K562 (cell line): ENCODE results near the gene KCTD6. TPM values are rescaled to one million over a fixed set of nuclear protein-coding genes. Genes with fewer than 3 reads are reported as not detected.
A peak's percentile ranks its signal among the peaks of the same experiment; 100 is the strongest.

Experiments
- ATAC-seq: fragments of 200-7000 bp; cut with Tn5 transposase; 3 replicates; pipeline ENCODE4 v1.9.1; 2020; ENCODE audit warnings: moderate library complexity
- BruUV-seq: library from RNA; stranded (reverse); fragments of 400-500 nt; replicated peaks from 2 replicates; lab custom pipeline; 2021; lab: Mats Ljungman, UMichigan
- CTCF ChIA-PET: fragments of 300-600 bp; formaldehyde crosslinking; extraction: SDS; loops from one replicate; lab custom pipeline; 2021; ENCODE audit warnings: low intra/inter-chr PET ratio; lab: Yijun Ruan, JAX
- POLR2A ChIA-PET: fragments of 300-600, 350-650 bp; sonication (Branson Sonifier 250); formaldehyde crosslinking; extraction: SDS; loops from one replicate; lab custom pipeline; 2021; ENCODE audit warnings: antibody characterized with exemption, inconsistent platforms; lab: Yijun Ruan, JAX
- DNase-seq, 4 experiments: peaks; one replicate each; pipeline versions ENCODE4 v3.0.0 to v3.0.0-alpha.2; 2011 to 2018; ENCODE audit warnings: low spot score in 3 of 4, mixed read lengths in 3 of 4; ENCODE audit errors: extremely low read depth in 1 of 4
- FAIRE-seq: peaks from 2 replicates; lab custom pipeline; 2011; peaks lifted over from hg19 to GRCh38; lab: Jason Lieb, UNC
- H2AFZ ChIP-seq: 2 replicates; pipeline ENCODE4 v1.6.0; 2011; ENCODE audit warnings: low read depth, low read length, control low read depth, inconsistent platforms
- H3K27ac ChIP-seq: fragments of 200-600 bp; 3 replicates; pipeline ENCODE4 v1.8.0; 2011; ENCODE audit warnings: low read depth, mild to moderate bottlenecking, control low read depth, inconsistent platforms, low read length, moderate library complexity, mixed read lengths; ENCODE audit errors: extremely low read depth
- H3K27me3 ChIP-seq, 2 experiments: fragments of 300-600 bp in 1 of 2; 2 replicates in 1 of 2; 3 replicates in 1 of 2; pipeline versions ENCODE4 v1.6.0 to v1.8.0; 2011; ENCODE audit warnings: inconsistent platforms in 2 of 2, low read length in 2 of 2, mild to moderate bottlenecking in 1 of 2, mixed read lengths in 1 of 2, moderate library complexity in 1 of 2; ENCODE audit not compliant: control insufficient read depth in 2 of 2, insufficient read depth in 2 of 2
- H3K36me3 ChIP-seq: fragments of 300-600 bp; 3 replicates; pipeline ENCODE4 v1.8.0; 2011; ENCODE audit warnings: mild to moderate bottlenecking, low read length, inconsistent platforms; ENCODE audit not compliant: control insufficient read depth, insufficient read depth
- H3K4me1 ChIP-seq, 2 experiments: fragments of 200-600 bp in 1 of 2; replicated peaks in 1 of 2; 2 replicates in 1 of 2; 3 replicates in 1 of 2; pipeline versions ENCODE4 v1.5.1 to v1.8.0; 2011; ENCODE audit warnings: inconsistent platforms in 2 of 2, low read length in 2 of 2, mild to moderate bottlenecking in 1 of 2, mixed read lengths in 1 of 2, moderate library complexity in 1 of 2; ENCODE audit not compliant: control insufficient read depth in 2 of 2, insufficient read depth in 2 of 2
- H3K4me2 ChIP-seq: 2 replicates; pipeline ENCODE4 v1.6.1; 2011; ENCODE audit warnings: low read length, control low read depth, inconsistent platforms, mixed read lengths; ENCODE audit not compliant: insufficient read depth
- H3K4me3 ChIP-seq: fragments of 200-600 bp; sonication (generic), shearing (Covaris generic); 2 replicates; pipeline ENCODE4 v1.5.1; 2016; ENCODE audit warnings: control low read depth, inconsistent platforms
- H3K79me2 ChIP-seq: fragments of 200-600 bp; 3 replicates; pipeline ENCODE4 v1.8.0; 2011; ENCODE audit warnings: low read length, inconsistent platforms; ENCODE audit not compliant: control insufficient read depth, insufficient read depth
- H3K9ac ChIP-seq, 2 experiments: 2 replicates each; pipeline versions ENCODE4 v1.6.0 to v1.6.1; 2011; ENCODE audit warnings: low read depth in 2 of 2, low read length in 2 of 2, control low read depth in 1 of 2, inconsistent platforms in 1 of 2, mild to moderate bottlenecking in 1 of 2, mixed read lengths in 1 of 2; ENCODE audit not compliant: insufficient read depth in 1 of 2
- H3K9me1 ChIP-seq: one replicate; pipeline ENCODE4 v1.6.0; 2011; ENCODE audit warnings: inconsistent platforms, mild to moderate bottlenecking, low read length, moderate library complexity; ENCODE audit not compliant: control insufficient read depth, insufficient read depth
- H3K9me3 ChIP-seq: replicated peaks from 2 replicates; pipeline ENCODE4 v1.5.1; 2011; ENCODE audit warnings: low read depth, low read length, inconsistent platforms; ENCODE audit not compliant: control insufficient read depth, insufficient read depth
- H4K20me1 ChIP-seq: replicated peaks from 2 replicates; pipeline ENCODE4 v1.6.1; 2011; ENCODE audit warnings: low read length, inconsistent platforms, mixed read lengths; ENCODE audit not compliant: control insufficient read depth, insufficient read depth
- CAMTA2 ChIP-seq: fragments of 250-450 bp; sonication (Bioruptor Pico); conservative IDR thresholded peaks from 2 replicates; pipeline ENCODE4 v1.5.1; 2022
- CEBPB ChIP-seq: fragments of 450-650 bp; IDR thresholded peaks from 2 replicates; pipeline ENCODE4 v1.6.1; 2016; ENCODE audit warnings: missing genetic modification characterization, missing compliant biosample characterization
- CEBPG ChIP-seq, 3 experiments: fragments of 200-800 bp in 1 of 3; sonication (Bioruptor generic) in 1 of 3; sonication (generic) in 1 of 3; formaldehyde crosslinking in 1 of 3; IDR thresholded peaks in 2 of 3; conservative IDR thresholded peaks in 1 of 3; 2 replicates each; pipeline versions ENCODE4 v1.6.1 to v1.8.0; 2016 to 2022; ENCODE audit warnings: missing compliant biosample characterization in 2 of 3, missing genetic modification characterization in 2 of 3, mild to moderate bottlenecking in 1 of 3, missing genetic modification reagents in 1 of 3
- GTF2F1 ChIP-seq: IDR thresholded peaks from 2 replicates; pipeline ENCODE4 v1.6.1; 2011; ENCODE audit warnings: low read depth, low read length, improper control_type of control experiment
- WGBS: fragments of 100-300 bp; shearing (Covaris generic); methylation state at CpG from one replicate; pipeline ENCODE4 v1.1.6; 2016; ENCODE audit warnings: low coverage, mixed read lengths; ENCODE audit not compliant: insufficient coverage; ENCODE audit errors: missing lambda C conversion rate; 5-methylcytosine and 5-hydroxymethylcytosine counted together
- in situ Hi-C: fragments of 300-500 bp; cut with MboI; formaldehyde crosslinking; loops from 4 replicates; pipeline ENCODE4 v1.15.0; 2018; ENCODE audit warnings: inconsistent platforms, mixed read lengths
- intact Hi-C: fragments of 100-400 bp; cut with micrococcal nuclease; formaldehyde crosslinking; loops from 2 replicates; pipeline ENCODE4 v1.14.2; 2022
- polyA plus RNA-seq, 8 experiments: library from polyadenylated mRNA; depleted of rRNA in 4 of 8; stranded (reverse) in 5 of 8; unstranded in 3 of 8; fragments of >200 nt; fragmentation: Nextera tagmentation in 2 of 8; fragmentation: Illumina TruSeq in 1 of 8; extraction: Ambion mirVana in 2 of 8; extraction: Trizol in 1 of 8; gene quantifications; 2 replicates each; pipeline versions ENCODE4 v1.2.1 to v1.2.3, GENCODE V29; 2011 to 2014; ENCODE audit warnings: inconsistent platforms in 1 of 8, missing spikeins in 1 of 8
- total RNA-seq, 7 experiments: library from RNA; depleted of rRNA in 6 of 7; stranded (reverse); fragments of >200 nt in 6 of 7; fragmentation: Illumina TruSeq in 2 of 7; extraction: Trizol in 2 of 7; gene quantifications; 2 replicates each; pipeline versions ENCODE4 v1.2.1 to v1.2.3, GENCODE V29; 2011 to 2021; ENCODE audit warnings: low replicate concordance in 1 of 7

KCTD6 gene
- total and polyA plus RNA-seq, 9 of the 15 experiments (the other 6 are each of a cell fraction or from before 2014, with no cell fraction given) = 2.1 to 5.9 (median 4.5) TPM

- no peaks in the 10 kb centered on the region for H3K9me1 ChIP-seq
- peak; percentile 55 for FAIRE-seq
- BruUV-seq = no TSS peak
- H3K27ac ChIP-seq = no peak overlapping the region
- ChIA-PET CTCF (no interaction called here), POLR2A (interaction anchor here (1.2 kb wide), 1 partner anchor 23 kb away, joined by 3 read pairs; no protein-coding TSS in a partner anchor)
- intact Hi-C loops = no loop called here
- no peak for ATAC-seq
- WGBS = 21% methylated on average over 2 of the region's 3 CpGs
- no peaks in the 10 kb centered on the region for H3K79me2 ChIP-seq
- H3K9me3 ChIP-seq = no peaks in the 10 kb centered on the region
- H3K4me1 ChIP-seq = peaks cover 11 to 21% of the 10 kb centered on the region in 2 experiments; a peak in 4 of 5 replicates
- H3K27me3 ChIP-seq = peaks cover 0 to 4% of the 10 kb centered on the region in 2 experiments; a peak in 1 of 5 replicates
- H3K4me2 ChIP-seq = no peak overlapping the region
- no peaks in the 10 kb centered on the region for H3K36me3 ChIP-seq
- H4K20me1 ChIP-seq = no peaks in the 10 kb centered on the region
- H3K4me3 ChIP-seq = no peak overlapping the region
- DNase-seq = no peak
- TF ChIP-seq CEBPB (tag) (peak; percentile 85), CEBPG (CRISPR knock-in tag; IDR thresholded peaks at IDR 0.05) (no peak), CEBPG (tag; conservative IDR thresholded peaks at IDR 0.05 in 1 of 2, IDR thresholded peaks at IDR 0.05 in 1 of 2) (peak in 1 of 2 experiments; percentile 64; a peak in 1 of 4 replicates), GTF2F1 (no peak), CAMTA2 (CRISPR knock-in tag) (no peak)
- TF ChIP-seq, all 486 proteins: peak for 2
- Histone ChIP-seq H2AFZ (no peak overlapping the region), H3K9ac (no peak overlapping the region)
- in situ Hi-C loops = no loop called here
These were observed 26.4 kb downstream of the KCTD6 start for GRCh38 chr3:58518291-58518789.
